Kidney epithelial cell (primary cell): ENCODE results near the gene SHANK1. TPM values are rescaled to one million over a fixed set of nuclear protein-coding genes. Genes with fewer than 3 reads are reported as not detected.

Source experiments
- DNase-seq: peaks from one replicate; pipeline ENCODE4 v3.0.0-alpha.2; 2010; ENCODE audit warnings: low read depth
- H3K27me3 ChIP-seq: 2 replicates; pipeline ENCODE4 v1.6.0; 2011; ENCODE audit warnings: low read length; ENCODE audit not compliant: control insufficient read depth, insufficient read depth
- H3K36me3 ChIP-seq: 2 replicates; pipeline ENCODE4 v1.5.1; 2011; ENCODE audit warnings: low read length; ENCODE audit not compliant: control insufficient read depth, insufficient read depth
- H3K4me3 ChIP-seq: 2 replicates; pipeline ENCODE4 v1.5.1; 2011; ENCODE audit warnings: low read depth, mild to moderate bottlenecking, control low read depth, low read length
- total RNA-seq: library from RNA; depleted of rRNA; stranded (reverse); fragments of >200 nt; gene quantifications from 2 replicates; pipeline ENCODE4 v1.2.3, GENCODE V29; 2015
- TF ChIP-seq, protein P1 (sequence below): IDR thresholded peaks from 2 replicates; pipeline ENCODE4 v1.5.1; 2011; ENCODE audit warnings: mild to moderate bottlenecking, moderate library complexity, low read length, control low read depth, inconsistent platforms; ENCODE audit not compliant: insufficient read depth, poor library complexity, severe bottlenecking

Gene SHANK1
- total RNA-seq, 1 donor from 2014 or later = 1.6 TPM

DNA sequence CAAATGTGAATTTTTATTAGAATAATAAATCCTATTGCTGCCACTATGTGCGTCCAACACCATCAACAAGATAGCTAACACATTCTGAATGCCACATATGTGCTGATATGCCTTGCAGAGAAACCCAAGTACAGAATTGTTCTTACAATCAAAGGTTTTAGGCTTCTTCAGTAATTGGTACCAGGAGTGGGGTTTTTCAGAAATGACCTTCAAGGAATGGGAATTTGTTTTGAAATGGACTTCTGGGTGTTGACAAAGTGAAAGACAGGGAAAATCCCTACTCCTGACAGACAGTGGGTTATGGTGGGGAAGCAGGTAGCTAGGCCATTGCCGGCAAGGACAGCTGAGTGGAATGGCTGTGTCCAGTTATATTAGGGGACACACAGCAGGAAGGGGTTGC is 85.6 kb downstream of the SHANK1 start:
- Histone ChIP-seq H3K27me3 (peaks cover 19% of the 10 kb centered on the region), H3K4me3 (no peak overlapping the region), H3K36me3 (no peaks in the 10 kb centered on the region)
- TF ChIP-seq, protein P1, sequence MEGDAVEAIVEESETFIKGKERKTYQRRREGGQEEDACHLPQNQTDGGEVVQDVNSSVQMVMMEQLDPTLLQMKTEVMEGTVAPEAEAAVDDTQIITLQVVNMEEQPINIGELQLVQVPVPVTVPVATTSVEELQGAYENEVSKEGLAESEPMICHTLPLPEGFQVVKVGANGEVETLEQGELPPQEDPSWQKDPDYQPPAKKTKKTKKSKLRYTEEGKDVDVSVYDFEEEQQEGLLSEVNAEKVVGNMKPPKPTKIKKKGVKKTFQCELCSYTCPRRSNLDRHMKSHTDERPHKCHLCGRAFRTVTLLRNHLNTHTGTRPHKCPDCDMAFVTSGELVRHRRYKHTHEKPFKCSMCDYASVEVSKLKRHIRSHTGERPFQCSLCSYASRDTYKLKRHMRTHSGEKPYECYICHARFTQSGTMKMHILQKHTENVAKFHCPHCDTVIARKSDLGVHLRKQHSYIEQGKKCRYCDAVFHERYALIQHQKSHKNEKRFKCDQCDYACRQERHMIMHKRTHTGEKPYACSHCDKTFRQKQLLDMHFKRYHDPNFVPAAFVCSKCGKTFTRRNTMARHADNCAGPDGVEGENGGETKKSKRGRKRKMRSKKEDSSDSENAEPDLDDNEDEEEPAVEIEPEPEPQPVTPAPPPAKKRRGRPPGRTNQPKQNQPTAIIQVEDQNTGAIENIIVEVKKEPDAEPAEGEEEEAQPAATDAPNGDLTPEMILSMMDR = no peak
- DNase-seq = no peak

GRCh38 chr19:50633359-50633758 is 86.2 kb downstream of the SHANK1 start:
- H3K4me3 ChIP-seq = no peak overlapping the region
- no peak for DNase-seq

DNA sequence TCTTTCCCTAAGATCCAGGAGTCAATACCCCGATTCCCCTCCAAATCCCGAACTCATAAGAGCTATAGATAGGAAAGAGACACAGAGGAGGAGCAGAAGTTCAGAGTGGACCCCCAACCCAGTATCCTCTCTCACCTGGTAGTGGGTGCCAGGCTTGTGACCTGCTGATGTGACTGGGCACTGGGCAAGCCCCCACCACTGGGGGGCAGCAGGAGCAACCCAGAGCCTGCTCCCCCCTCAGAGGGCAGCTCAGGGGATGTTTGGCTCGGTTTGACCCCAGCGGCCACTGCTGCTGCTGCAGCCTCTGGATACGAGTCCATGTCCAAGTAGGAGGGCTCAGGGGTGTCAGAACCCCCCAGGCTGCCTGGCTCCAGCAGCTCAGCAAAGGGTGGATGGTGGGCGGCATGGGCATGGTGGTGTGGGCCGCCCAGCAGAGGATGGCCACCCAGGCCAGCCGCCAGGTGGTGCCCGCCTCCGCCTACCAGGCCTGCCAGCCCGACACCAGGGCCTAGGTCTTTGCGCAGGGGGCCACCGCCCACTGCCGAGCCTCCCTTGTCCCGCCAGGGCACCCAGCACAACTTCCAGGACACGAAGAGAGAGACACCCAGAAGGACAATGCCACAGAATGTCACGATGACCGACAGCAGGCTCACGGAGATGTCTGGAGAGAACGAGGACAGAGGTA is 87.3 kb downstream of the SHANK1 start:
- no peak overlapping the region for H3K4me3 ChIP-seq
- no peak for DNase-seq
- TF ChIP-seq, protein P1 = no peak

More at GRCh38 chr19:50633359-50633758, 86.2 kb downstream of the SHANK1 start:
- Histone ChIP-seq H3K27me3 (peaks cover 13% of the 10 kb centered on the region), H3K36me3 (no peaks in the 10 kb centered on the region)
- TF ChIP-seq, protein P1 = no peak

GRCh38 chr19:50629801-50630200 is 89.8 kb downstream of the SHANK1 start:
- Histone ChIP-seq H3K4me3 (no peak overlapping the region), H3K36me3 (no peaks in the 10 kb centered on the region), H3K27me3 (peaks cover 2% of the 10 kb centered on the region)
- TF ChIP-seq, protein P1 = no peak
- no peak for DNase-seq

More for the DNA sequence above, 87.3 kb downstream of the SHANK1 start:
- H3K27me3 ChIP-seq = peaks cover 5% of the 10 kb centered on the region
- no peaks in the 10 kb centered on the region for H3K36me3 ChIP-seq

- Histone ChIP-seq H3K27me3 (peaks cover 2% of the 10 kb centered on the region), H3K4me3 (no peak overlapping the region), H3K36me3 (no peaks in the 10 kb centered on the region)
- TF ChIP-seq, protein P1 = no peak
- DNase-seq = no peak
Observed at GRCh38 chr19:50629194-50629593, 90.4 kb downstream of the SHANK1 start.

DNA sequence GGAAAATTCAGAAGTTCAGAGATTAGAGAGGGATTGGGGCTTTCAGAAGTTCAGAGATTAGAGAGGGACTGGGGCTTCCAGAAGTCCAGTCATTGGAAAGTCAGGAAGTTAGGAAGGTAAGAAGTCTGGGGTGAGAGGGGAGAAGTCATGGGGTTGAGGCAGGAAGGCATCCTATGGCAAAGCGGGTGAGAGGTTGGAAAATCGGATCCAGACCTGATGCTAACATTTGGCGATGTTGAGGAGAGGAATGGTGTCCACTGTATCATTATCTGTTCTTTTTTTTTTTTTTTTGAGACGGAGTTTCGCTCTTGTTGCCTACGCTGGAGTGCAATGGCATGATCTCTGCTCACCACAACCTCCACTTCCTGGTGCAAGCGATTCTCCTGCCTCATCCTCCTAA is 91.1 kb downstream of the SHANK1 start:
- Histone ChIP-seq H3K4me3 (no peak overlapping the region), H3K27me3 (peaks cover 2% of the 10 kb centered on the region), H3K36me3 (no peaks in the 10 kb centered on the region)
- DNase-seq = no peak
- TF ChIP-seq, protein P1 = no peak
